ENCODE data around the gene MED31. TPM values are rescaled to one million over a fixed set of nuclear protein-coding genes. Genes with fewer than 3 reads are reported as not detected.

MED31 gene
- total RNA-seq, 1 experiment from 2014 or later = 18.8 TPM

GRCh38 chr17:6636616-6637457 lies 14.6 kb downstream of the MED31 start:
- CTCF ChIA-PET = no interaction called here

GRCh38 chr17:6636105-6636504 lies 15.3 kb downstream of the MED31 start:
- no peak overlapping the region for H3K27ac ChIP-seq (ENCODE audit: low read length)
- no peak for DNase-seq
- intact Hi-C loops (cut with micrococcal nuclease) = no loop called here
- H3K9ac ChIP-seq (ENCODE audit: low read length) = no peak overlapping the region
- no peak for ATAC-seq
- no peak overlapping the region for H2AFZ ChIP-seq (ENCODE audit: low read length)
- TF ChIP-seq EZH2phosphoT487 (IDR thresholded peaks at IDR 0.05; ENCODE audit: borderline replicate concordance, low read length) (no peak), EZH2 (IDR thresholded peaks at IDR 0.05; ENCODE audit: low read length, unreplicated experiment) (no peak), CTCF (conservative IDR thresholded peaks at IDR 0.05; ENCODE audit: low read depth, low read length) (no peak)
- no peak overlapping the region for H3K4me2 ChIP-seq (ENCODE audit: low read length)
- no peak overlapping the region for H3K4me3 ChIP-seq (ENCODE audit: low read length)
- no peaks in the 10 kb centered on the region for H4K20me1 ChIP-seq (ENCODE audit: low read length)
- H3F3A ChIP-seq (ENCODE audit: low read length, unreplicated experiment) = no peaks in the 10 kb centered on the region
- ChIA-PET POLR2A (ENCODE audit: unreplicated experiment) (no interaction called here), CTCF (no interaction called here)
- peaks cover 5% of the 10 kb centered on the region; the same call in 1 of the 2 replicates for H3K4me1 ChIP-seq (ENCODE audit: insufficient read depth, low read length)
- no peaks in the 10 kb centered on the region for H3K9me2 ChIP-seq (replicated peaks; ENCODE audit: low read length)
- BruUV-seq (replicated peaks) = no TSS peak
- peaks cover 10% of the 10 kb centered on the region; the same call in 1 of the 2 replicates for H3K36me3 ChIP-seq (ENCODE audit: low read depth, low read length)
- no peaks in the 10 kb centered on the region for H3K9me3 ChIP-seq (ENCODE audit: low read length)
- peaks cover 26% of the 10 kb centered on the region for H3K79me2 ChIP-seq (ENCODE audit: low read length)
- no peaks in the 10 kb centered on the region for H3K27me3 ChIP-seq (ENCODE audit: low read length)

More at GRCh38 chr17:6636616-6637457, 14.6 kb downstream of the MED31 start:
- Histone ChIP-seq H3K36me3 (ENCODE audit: low read depth, low read length) (peaks cover 10% of the 10 kb centered on the region; the same call in 1 of the 2 replicates), H3K9ac (ENCODE audit: low read length) (no peak overlapping the region), H2AFZ (ENCODE audit: low read length) (no peak overlapping the region), H3F3A (ENCODE audit: low read length, unreplicated experiment) (no peaks in the 10 kb centered on the region), H3K27me3 (ENCODE audit: low read length) (no peaks in the 10 kb centered on the region), H3K4me2 (ENCODE audit: low read length) (no peak overlapping the region), H3K79me2 (ENCODE audit: low read length) (peaks cover 33% of the 10 kb centered on the region), H3K4me3 (ENCODE audit: low read length) (no peak overlapping the region), H3K4me1 (ENCODE audit: insufficient read depth, low read length) (peaks cover 7% of the 10 kb centered on the region; the same call in 1 of the 2 replicates), H3K9me3 (ENCODE audit: low read length) (no peaks in the 10 kb centered on the region), H3K27ac (ENCODE audit: low read length) (no peak overlapping the region), H3K9me2 (replicated peaks; ENCODE audit: low read length) (no peaks in the 10 kb centered on the region), H4K20me1 (ENCODE audit: low read length) (0 out of 2 replicates have a peak, but pooled peaks cover under 1% of the 10 kb centered on the region)
- no peak for ATAC-seq
- TF ChIP-seq EZH2phosphoT487 (IDR thresholded peaks at IDR 0.05; ENCODE audit: borderline replicate concordance, low read length) = no peak
- TF ChIP-seq CTCF (conservative IDR thresholded peaks at IDR 0.05; ENCODE audit: low read depth, low read length) = no peak
- TF ChIP-seq EZH2 (IDR thresholded peaks at IDR 0.05; ENCODE audit: low read length, unreplicated experiment) = no peak
- DNase-seq = no peak
- POLR2A ChIA-PET (ENCODE audit: unreplicated experiment) = no interaction called here
- BruUV-seq (replicated peaks) = no TSS peak
- intact Hi-C loops (cut with micrococcal nuclease) = no loop called here

GRCh38 chr17:6633263-6633662 lies 18.1 kb downstream of the MED31 start:
- ChIA-PET CTCF (no interaction called here), POLR2A (ENCODE audit: unreplicated experiment) (no interaction called here)
- Histone ChIP-seq H2AFZ (ENCODE audit: low read length) (no peak overlapping the region), H3K9me2 (replicated peaks; ENCODE audit: low read length) (no peaks in the 10 kb centered on the region), H3K36me3 (ENCODE audit: low read depth, low read length) (peaks cover 10% of the 10 kb centered on the region; the same call in 1 of the 2 replicates), H3K27me3 (ENCODE audit: low read length) (no peaks in the 10 kb centered on the region), H3K4me3 (ENCODE audit: low read length) (no peak overlapping the region), H3K79me2 (ENCODE audit: low read length) (0 out of 2 replicates have a peak, but pooled peaks cover 4% of the 10 kb centered on the region), H3K4me2 (ENCODE audit: low read length) (no peak overlapping the region), H3K9me3 (ENCODE audit: low read length) (no peaks in the 10 kb centered on the region), H4K20me1 (ENCODE audit: low read length) (no peaks in the 10 kb centered on the region), H3K9ac (ENCODE audit: low read length) (no peak overlapping the region), H3K4me1 (ENCODE audit: insufficient read depth, low read length) (0 out of 2 replicates have a peak, but pooled peaks cover 6% of the 10 kb centered on the region), H3K27ac (ENCODE audit: low read length) (no peak overlapping the region), H3F3A (ENCODE audit: low read length, unreplicated experiment) (no peaks in the 10 kb centered on the region)
- TF ChIP-seq EZH2phosphoT487 (IDR thresholded peaks at IDR 0.05; ENCODE audit: borderline replicate concordance, low read length) = no peak
- no peak for TF ChIP-seq CTCF (conservative IDR thresholded peaks at IDR 0.05; ENCODE audit: low read depth, low read length)
- no peak for TF ChIP-seq EZH2 (IDR thresholded peaks at IDR 0.05; ENCODE audit: low read length, unreplicated experiment)
- BruUV-seq (replicated peaks) = no TSS peak
- ATAC-seq (no peak), DNase-seq (no peak)
- intact Hi-C loops (cut with micrococcal nuclease) = no loop called here

Data from PC-3 (cell line).